Measurements from ENCODE around the gene SRSF3. TPM values are rescaled to one million over a fixed set of nuclear protein-coding genes. Genes with fewer than 3 reads are reported as not detected.
"Not testable (repeated sequence)": the region's sequence is repeated elsewhere in the genome, so short reads cannot be mapped to it uniquely, and the experiment has no call there.

Gene SRSF3
- total RNA-seq, 1 experiment from 2014 or later, result 297 TPM

GRCh38 chr6:36581716-36582115 lies 12.4 kb upstream of the SRSF3 start:
- ATAC-seq (no peak), DNase-seq (no peak)
- Histone ChIP-seq H4K20me1 (ENCODE audit: low read length) (no peaks in the 10 kb centered on the region), H3K4me3 (ENCODE audit: low read length) (no peak overlapping the region), H3K27me3 (ENCODE audit: low read length) (no peaks in the 10 kb centered on the region), H3K27ac (ENCODE audit: low read length) (no peak overlapping the region), H3K9me3 (ENCODE audit: low read length) (no peaks in the 10 kb centered on the region), H3K79me2 (ENCODE audit: low read length) (no peaks in the 10 kb centered on the region), H3K4me1 (ENCODE audit: insufficient read depth, low read length) (peaks cover 26% of the 10 kb centered on the region), H3K36me3 (ENCODE audit: low read depth, low read length) (no peaks in the 10 kb centered on the region), H3K9me2 (replicated peaks; ENCODE audit: low read length) (no peaks in the 10 kb centered on the region), H3K9ac (ENCODE audit: low read length) (no peak overlapping the region), H3F3A (ENCODE audit: low read length, unreplicated experiment) (no peaks in the 10 kb centered on the region), H2AFZ (ENCODE audit: low read length) (no peak overlapping the region), H3K4me2 (ENCODE audit: low read length) (no peak overlapping the region)
- BruUV-seq (replicated peaks), result no TSS peak
- intact Hi-C loops (cut with micrococcal nuclease), result no loop called here
- TF ChIP-seq EZH2phosphoT487 (IDR thresholded peaks at IDR 0.05; ENCODE audit: borderline replicate concordance, low read length), result no peak
- POLR2A ChIA-PET (ENCODE audit: unreplicated experiment), result no interaction called here
- CTCF ChIA-PET, result no interaction called here

- DNase-seq, result no peak
- H2AFZ ChIP-seq (ENCODE audit: low read length), result no peak overlapping the region
- H3K9me3 ChIP-seq (ENCODE audit: low read length), result no peaks in the 10 kb centered on the region
- H3K9ac ChIP-seq (ENCODE audit: low read length), result no peak overlapping the region
- no peak for ATAC-seq
- no peaks in the 10 kb centered on the region for H4K20me1 ChIP-seq (ENCODE audit: low read length)
- no peak overlapping the region for H3K27ac ChIP-seq (ENCODE audit: low read length)
- H3K9me2 ChIP-seq (replicated peaks; ENCODE audit: low read length), result no peaks in the 10 kb centered on the region
- BruUV-seq (replicated peaks), result no TSS peak
- peaks cover 8% of the 10 kb centered on the region for H3K4me1 ChIP-seq (ENCODE audit: insufficient read depth, low read length)
- TF ChIP-seq EZH2 (IDR thresholded peaks at IDR 0.05; ENCODE audit: low read length, unreplicated experiment), result no peak
- no peak for TF ChIP-seq EZH2phosphoT487 (IDR thresholded peaks at IDR 0.05; ENCODE audit: borderline replicate concordance, low read length)
- TF ChIP-seq, protein P1, sequence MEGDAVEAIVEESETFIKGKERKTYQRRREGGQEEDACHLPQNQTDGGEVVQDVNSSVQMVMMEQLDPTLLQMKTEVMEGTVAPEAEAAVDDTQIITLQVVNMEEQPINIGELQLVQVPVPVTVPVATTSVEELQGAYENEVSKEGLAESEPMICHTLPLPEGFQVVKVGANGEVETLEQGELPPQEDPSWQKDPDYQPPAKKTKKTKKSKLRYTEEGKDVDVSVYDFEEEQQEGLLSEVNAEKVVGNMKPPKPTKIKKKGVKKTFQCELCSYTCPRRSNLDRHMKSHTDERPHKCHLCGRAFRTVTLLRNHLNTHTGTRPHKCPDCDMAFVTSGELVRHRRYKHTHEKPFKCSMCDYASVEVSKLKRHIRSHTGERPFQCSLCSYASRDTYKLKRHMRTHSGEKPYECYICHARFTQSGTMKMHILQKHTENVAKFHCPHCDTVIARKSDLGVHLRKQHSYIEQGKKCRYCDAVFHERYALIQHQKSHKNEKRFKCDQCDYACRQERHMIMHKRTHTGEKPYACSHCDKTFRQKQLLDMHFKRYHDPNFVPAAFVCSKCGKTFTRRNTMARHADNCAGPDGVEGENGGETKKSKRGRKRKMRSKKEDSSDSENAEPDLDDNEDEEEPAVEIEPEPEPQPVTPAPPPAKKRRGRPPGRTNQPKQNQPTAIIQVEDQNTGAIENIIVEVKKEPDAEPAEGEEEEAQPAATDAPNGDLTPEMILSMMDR (conservative IDR thresholded peaks at IDR 0.05; ENCODE audit: low read depth, low read length), result no peak
- CTCF ChIA-PET, result no interaction called here
- no peak overlapping the region for H3K4me2 ChIP-seq (ENCODE audit: low read length)
- no peaks in the 10 kb centered on the region for H3K27me3 ChIP-seq (ENCODE audit: low read length)
- no peak overlapping the region for H3K4me3 ChIP-seq (ENCODE audit: low read length)
- no peaks in the 10 kb centered on the region for H3F3A ChIP-seq (ENCODE audit: low read length, unreplicated experiment)
- intact Hi-C loops (cut with micrococcal nuclease), result no loop called here
- no peaks in the 10 kb centered on the region for H3K79me2 ChIP-seq (ENCODE audit: low read length)
- H3K36me3 ChIP-seq (ENCODE audit: low read depth, low read length), result no peaks in the 10 kb centered on the region
- POLR2A ChIA-PET (ENCODE audit: unreplicated experiment), result interaction anchor here (0.6 kb wide), 1 partner anchor 12 kb away, joined by 3 read pairs; no protein-coding TSS in a partner anchor
These were observed 7.6 kb upstream of the SRSF3 start for GRCh38 chr6:36586606-36587005.

- H3K9me3 ChIP-seq (ENCODE audit: low read length); H3K79me2 ChIP-seq (ENCODE audit: low read length); BruUV-seq (replicated peaks); H4K20me1 ChIP-seq (ENCODE audit: low read length); ATAC-seq; CTCF ChIA-PET; H2AFZ ChIP-seq (ENCODE audit: low read length); H3K4me3 ChIP-seq (ENCODE audit: low read length); DNase-seq; intact Hi-C loops (cut with micrococcal nuclease); H3K9me2 ChIP-seq (replicated peaks; ENCODE audit: low read length); H3K27me3 ChIP-seq (ENCODE audit: low read length); H3K4me2 ChIP-seq (ENCODE audit: low read length); H3K36me3 ChIP-seq (ENCODE audit: low read depth, low read length); H3K27ac ChIP-seq (ENCODE audit: low read length); POLR2A ChIA-PET (ENCODE audit: unreplicated experiment); H3F3A ChIP-seq (ENCODE audit: low read length, unreplicated experiment); H3K9ac ChIP-seq (ENCODE audit: low read length): not testable (repeated sequence)
- peaks cover 16% of the 10 kb centered on the region for H3K4me1 ChIP-seq (ENCODE audit: insufficient read depth, low read length)
These were observed 5.1 kb upstream of the SRSF3 start for GRCh38 chr6:36589025-36589400.

- no peak overlapping the region for H3K27ac ChIP-seq (ENCODE audit: low read length)
These were observed 3.9 kb upstream of the SRSF3 start for GRCh38 chr6:36590237-36590636.

More at GRCh38 chr6:36590237-36590636, 3.9 kb upstream of the SRSF3 start:
- no peak for TF ChIP-seq EZH2phosphoT487 (IDR thresholded peaks at IDR 0.05; ENCODE audit: borderline replicate concordance, low read length)
- TF ChIP-seq, protein P1 (conservative IDR thresholded peaks at IDR 0.05; ENCODE audit: low read depth, low read length), result no peak
- no peak for TF ChIP-seq EZH2 (IDR thresholded peaks at IDR 0.05; ENCODE audit: low read length, unreplicated experiment)
- H3K79me2 ChIP-seq (ENCODE audit: low read length), result peaks cover 15% of the 10 kb centered on the region
- no TSS peak for BruUV-seq (replicated peaks)
- H3K9ac ChIP-seq (ENCODE audit: low read length), result no peak overlapping the region
- H3K9me3 ChIP-seq (ENCODE audit: low read length), result no peaks in the 10 kb centered on the region
- peak; percentile 49 for ATAC-seq
- intact Hi-C loops (cut with micrococcal nuclease), result no loop called here
- POLR2A ChIA-PET (ENCODE audit: unreplicated experiment), result interaction anchor here (0.5 kb wide), 1 partner anchor 82 kb away, joined by 3 read pairs; no protein-coding TSS in a partner anchor
- no peaks in the 10 kb centered on the region for H3K9me2 ChIP-seq (replicated peaks; ENCODE audit: low read length)
- H3K4me3 ChIP-seq (ENCODE audit: low read length), result no peak overlapping the region
- H3K27me3 ChIP-seq (ENCODE audit: low read length), result no peaks in the 10 kb centered on the region
- H3K4me2 ChIP-seq (ENCODE audit: low read length), result peak overlapping the region; percentile 40; the same call in 1 of the 2 replicates
- peaks cover 16% of the 10 kb centered on the region for H3K4me1 ChIP-seq (ENCODE audit: insufficient read depth, low read length)
- no peaks in the 10 kb centered on the region for H3F3A ChIP-seq (ENCODE audit: low read length, unreplicated experiment)
- peak overlapping the region; percentile 79 for H2AFZ ChIP-seq (ENCODE audit: low read length)
- DNase-seq, result peak; percentile 74
- H3K36me3 ChIP-seq (ENCODE audit: low read depth, low read length), result peaks cover 8% of the 10 kb centered on the region
- H4K20me1 ChIP-seq (ENCODE audit: low read length), result peaks cover 9% of the 10 kb centered on the region
- CTCF ChIA-PET, result no interaction called here
